Heart right ventricle (tissue), 16 donors: ENCODE data around the gene NPAS3. TPM values are rescaled to one million over a fixed set of nuclear protein-coding genes. Genes with fewer than 3 reads are reported as not detected.

Experiments
- ATAC-seq, 8 donors: fragments of 200-7000 bp; cut with Tn5 transposase; one replicate each; pipeline ENCODE4 v1.9.1; 2020; ENCODE audit warnings: mild to moderate bottlenecking in 8 of 8, moderate library complexity in 8 of 8, moderate number of reproducible peaks in 1 of 8
- DNase-seq, 2 donors: peaks; one replicate each; pipeline ENCODE4 v3.0.0-alpha.2; 2020
- H3K27ac ChIP-seq, 10 donors: fragments of 200-600 bp; sonication (generic) in 2 of 10; one replicate each; pipeline versions ENCODE4 v1.5.0 to v1.8.0; 2020 to 2022; ENCODE audit warnings: mild to moderate bottlenecking in 3 of 10
- H3K27me3 ChIP-seq, 7 donors: fragments of 200-600 bp; one replicate each; pipeline ENCODE4 v1.8.0; 2021 to 2022; ENCODE audit warnings: mild to moderate bottlenecking in 2 of 7
- H3K36me3 ChIP-seq, 9 donors: fragments of 200-600 bp; sonication (generic) in 1 of 9; one replicate each; pipeline versions ENCODE4 v1.5.0 to v1.8.0; 2020 to 2022; ENCODE audit warnings: mild to moderate bottlenecking in 2 of 9
- H3K4me1 ChIP-seq, 9 donors: fragments of 200-600 bp; sonication (generic) in 1 of 9; one replicate each; pipeline versions ENCODE4 v1.5.0 to v1.8.0; 2020 to 2022; ENCODE audit warnings: mild to moderate bottlenecking in 4 of 9
- H3K4me3 ChIP-seq, 10 donors: fragments of 200-600 bp; sonication (generic) in 2 of 10; one replicate each; pipeline versions ENCODE4 v1.5.0 to v1.8.0; 2020 to 2022; ENCODE audit warnings: mild to moderate bottlenecking in 7 of 10, moderate library complexity in 2 of 10
- H3K9me3 ChIP-seq, 11 donors: fragments of 200-600 bp in 10 of 11; sonication (generic) in 2 of 11; one replicate each; pipeline versions ENCODE4 v1.5.0 to v1.8.0; 2013 to 2022; ENCODE audit warnings: mild to moderate bottlenecking in 2 of 11, control low read depth in 1 of 11, moderate library complexity in 1 of 11
- CTCF ChIP-seq, 9 donors: fragments of 200-600 bp; sonication (generic) in 2 of 9; IDR thresholded peaks; one replicate each; pipeline versions ENCODE4 v1.5.0 to v1.8.0; 2021 to 2022; ENCODE audit warnings: antibody characterized with exemption in 9 of 9, mild to moderate bottlenecking in 5 of 9, moderate library complexity in 1 of 9
- WGBS, 2 donors: extraction: QIAGEN DNeasy Blood & Tissue Kit; methylation state at CpG; one replicate each; pipeline ENCODE4 v1.1.7; 2013; ENCODE audit warnings: inconsistent platforms in 1 of 2; 5-methylcytosine and 5-hydroxymethylcytosine counted together
- intact Hi-C, 10 donors: fragments of 100-400 bp; cut with DNase I; formaldehyde crosslinking; loops; one replicate each; pipeline versions ENCODE4 v1.11.1 to v1.14.2; 2022
- polyA plus RNA-seq, 2 donors: library from polyadenylated mRNA; stranded (reverse); fragments of 200-250 nt; gene quantifications; one replicate each; pipeline ENCODE4 v1.2.3, GENCODE V29; 2013
- total RNA-seq, 10 donors: library from RNA; stranded (reverse); fragmentation: NEBNext Ultra II Directional in 3 of 10; extraction: Animal tissue kit (Norgen Biotek cat#: 25700) in 3 of 10; gene quantifications; one replicate each; pipeline versions ENCODE4 v1.2.1 to v1.2.4, GENCODE V29; 2021 to 2023
- donor health status: Arrhythmogenic right ventricular cardiomyopathy.
- donor health status: ischemic (EF 13 %, LVEDD 7.1; RV severe dilation, severe dysfunction).
- donor health status: healthy with polysubstance abuse.
- donor health status: DM: no; HTN: yes; CAD: no.
- donor health status: DM: no; HTN: no; CAD: no.
- donor health status: ischemic (EF 25% LVEDD 6.9; RV normal size, moderate dysfunction).
- donor health status: ischemic (EF 25% LVEDD 5.7; RV mildly dilated, moderate dysfunction).
- donor health status: healthy.
- donor health status: DM: yes; HTN: yes; CAD: no.
- donor health status: Ischemic cardiomyopathy.
- donor health status: ischemic (EF 35%, LVEDD 5.7; RV mildly dilated, moderate dysfunction).
- donor health status: nonischemic (EF 11% LVEDD 7.7; RV severe dilation, severe dysfunction).
- donor health status: DM: yes; HTN: yes; CAD: no.
- donor health status: PGD.
- donor health status: ischemic (EF 29% LVEDD 5.4; RV normal size, mild dysfunction).
- donor health status: nonischemic (EF 23%, LVEDD 6.1; RV moderate dilation, normal function).

The NPAS3 gene
- total and polyA plus RNA-seq, 12 donors: 0.12 to 2.8 (median 0.99) TPM

- H3K27ac ChIP-seq: no peak overlapping the region
- ATAC-seq (no peak), DNase-seq (no peak)
- H3K9me3 ChIP-seq: no peaks in the 10 kb centered on the region
- intact Hi-C loops: loop anchor here in 2 of 10 donors (10.0 kb wide), 1 partner anchor 419 kb away; no protein-coding TSS in a partner anchor
- H3K36me3 ChIP-seq: no peaks in the 10 kb centered on the region
- no peaks in the 10 kb centered on the region for H3K27me3 ChIP-seq
- TF ChIP-seq CTCF (IDR thresholded peaks at IDR 0.05): no peak
- H3K4me3 ChIP-seq: no peak overlapping the region
- H3K4me1 ChIP-seq: no peaks in the 10 kb centered on the region
Observed at GRCh38 chr14:32993921-32994320, 55.2 kb downstream of the NPAS3 start.

GRCh38 chr14:32996343-32996742 is 57.7 kb downstream of the NPAS3 start:
- no peak for TF ChIP-seq CTCF (IDR thresholded peaks at IDR 0.05)
- H3K4me1 ChIP-seq: no peaks in the 10 kb centered on the region
- no peak overlapping the region for H3K4me3 ChIP-seq
- no peaks in the 10 kb centered on the region for H3K9me3 ChIP-seq
- intact Hi-C loops: loop anchor here in 4 of 10 donors (5.0 to 10.0 kb wide), 3 partner anchors 419 to 1149 kb away; no protein-coding TSS in a partner anchor
- 94 to 96% methylated on average over 3 of the region's 3 CpGs for WGBS, 2 donors
- no peak overlapping the region for H3K27ac ChIP-seq
- no peaks in the 10 kb centered on the region for H3K27me3 ChIP-seq
- ATAC-seq (no peak), DNase-seq (no peak)
- no peaks in the 10 kb centered on the region for H3K36me3 ChIP-seq

- peak in 7 of 9 donors; percentile 30 to 59 (median 52) for TF ChIP-seq CTCF (IDR thresholded peaks at IDR 0.05)
- intact Hi-C loops: loop anchor here in 5 of 10 donors (2.0 to 10.0 kb wide), 4 partner anchors 421 to 1151 kb away; no protein-coding TSS in a partner anchor
Observed at GRCh38 chr14:32998433-32998832, 59.8 kb downstream of the NPAS3 start.

DNA sequence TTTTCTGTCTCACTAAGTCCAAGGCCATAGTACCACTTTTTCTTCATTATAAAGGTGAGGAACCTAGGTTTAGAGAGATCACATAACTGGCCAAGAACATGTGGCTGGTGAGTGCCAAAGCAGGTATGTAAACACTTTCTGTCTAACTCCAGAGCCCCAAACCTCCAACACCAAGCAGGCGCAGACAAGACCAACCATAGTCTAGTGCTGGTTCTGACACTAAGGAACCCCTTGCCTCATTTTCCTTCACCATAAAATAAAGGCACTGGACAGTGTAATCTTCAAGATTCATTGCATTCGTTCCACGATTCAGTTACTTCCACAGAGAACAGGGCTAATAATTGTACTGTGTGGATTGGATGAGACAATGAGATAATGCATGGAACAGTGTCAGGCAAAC is 71.0 kb downstream of the NPAS3 start:
- no peak overlapping the region for H3K4me3 ChIP-seq
- no peak for TF ChIP-seq CTCF (IDR thresholded peaks at IDR 0.05)
- intact Hi-C loops: no loop called here
- DNase-seq (no peak), ATAC-seq (no peak)
- no peaks in the 10 kb centered on the region for H3K36me3 ChIP-seq
- no peaks in the 10 kb centered on the region for H3K27me3 ChIP-seq
- 87 to 94% methylated on average over 3 of the region's 3 CpGs for WGBS, 2 donors
- no peak overlapping the region for H3K27ac ChIP-seq
- no peaks in the 10 kb centered on the region for H3K9me3 ChIP-seq
- H3K4me1 ChIP-seq: peaks cover 0 to 8% (median 0%) of the 10 kb centered on the region in 9 donors

More at GRCh38 chr14:32998433-32998832, 59.8 kb downstream of the NPAS3 start:
- no peaks in the 10 kb centered on the region for H3K27me3 ChIP-seq
- no peaks in the 10 kb centered on the region for H3K9me3 ChIP-seq
- no peaks in the 10 kb centered on the region for H3K4me1 ChIP-seq
- H3K27ac ChIP-seq: no peak overlapping the region
- no peaks in the 10 kb centered on the region for H3K36me3 ChIP-seq
- ATAC-seq: no peak
- no peak overlapping the region for H3K4me3 ChIP-seq
- DNase-seq: no peak
